HG03442 (cell line): ENCODE results near the gene RPS18.
A peak's percentile ranks its signal among the peaks of the same experiment; 100 is the strongest.
"Not testable (repeated sequence)": the region's sequence is repeated elsewhere in the genome, so short reads cannot be mapped to it uniquely, and the experiment has no call there.

ENCODE experiments used
- ATAC-seq: cut with Tn5 transposase; IDR thresholded peaks from one replicate; pipeline ENCODE4 v1.9.1; 2021; ENCODE audit warnings: mild to moderate bottlenecking, moderate library complexity; ENCODE audit not compliant: unreplicated experiment

The RPS18 gene

GRCh38 chr6:33271468-33272274 is at the start of gene RPS18, which contains the start of gene VPS52:
TSS of gene RPS18 (plus strand) at chr6:33272075. CDS start at chr6:33272120, 45 bp downstream.
TSS of gene VPS52 (minus strand) at chr6:33271876. CDS start at chr6:33271675, 201 bp downstream.
- ATAC-seq = peak; percentile 77

GRCh38 chr6:33226503-33227120 is 45.3 kb upstream of the RPS18 start:
- not testable (repeated sequence) for ATAC-seq

DNA sequence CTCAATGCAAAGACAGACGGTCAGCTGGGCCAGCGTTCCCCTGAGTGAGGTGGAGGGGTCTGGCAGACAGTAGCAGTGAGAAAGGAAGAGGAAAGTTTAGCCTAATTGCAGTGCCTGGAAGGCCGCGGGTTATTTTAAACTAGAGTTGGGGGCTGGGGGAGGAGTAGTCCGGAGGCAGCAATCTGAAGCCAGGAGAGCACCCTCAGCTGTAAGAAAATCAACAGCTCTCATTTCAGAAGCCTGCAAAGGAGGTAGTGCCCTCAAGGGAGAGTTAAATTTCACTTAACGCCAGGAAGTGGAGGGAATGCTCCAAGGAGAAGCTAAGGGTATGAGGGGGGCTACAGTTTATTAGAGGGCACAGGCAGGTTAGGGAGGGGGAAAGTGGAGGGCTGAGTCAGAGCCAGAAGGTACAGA is 36.6 kb upstream of the RPS18 start:
- ATAC-seq = no peak

- ATAC-seq = no peak
Observed at GRCh38 chr6:33236328-33236727, 35.5 kb upstream of the RPS18 start.

GRCh38 chr6:33236852-33237251 is 35.0 kb upstream of the RPS18 start:
- ATAC-seq = no peak

DNA sequence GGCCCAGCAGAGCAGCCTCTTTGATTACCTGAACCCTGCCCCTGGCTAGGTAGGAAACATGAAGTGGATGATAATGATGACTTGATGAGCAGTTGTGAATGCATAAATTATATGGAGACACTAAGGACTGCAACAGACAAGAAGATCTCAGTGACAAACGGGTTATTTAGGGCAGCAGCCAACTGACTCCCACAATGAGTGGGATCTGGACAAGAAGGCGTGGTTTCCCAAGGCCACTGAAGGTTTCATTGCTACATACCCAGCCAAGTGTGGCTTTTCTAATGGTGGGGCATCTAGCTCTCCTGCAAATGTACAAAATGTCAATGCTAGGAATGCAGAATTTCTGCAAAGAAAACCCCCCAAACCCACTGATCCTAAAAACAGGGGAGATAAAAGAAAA is 34.1 kb upstream of the RPS18 start:
- ATAC-seq = no peak

- no peak for ATAC-seq
Observed at GRCh38 chr6:33241968-33242367, 29.9 kb upstream of the RPS18 start.

DNA sequence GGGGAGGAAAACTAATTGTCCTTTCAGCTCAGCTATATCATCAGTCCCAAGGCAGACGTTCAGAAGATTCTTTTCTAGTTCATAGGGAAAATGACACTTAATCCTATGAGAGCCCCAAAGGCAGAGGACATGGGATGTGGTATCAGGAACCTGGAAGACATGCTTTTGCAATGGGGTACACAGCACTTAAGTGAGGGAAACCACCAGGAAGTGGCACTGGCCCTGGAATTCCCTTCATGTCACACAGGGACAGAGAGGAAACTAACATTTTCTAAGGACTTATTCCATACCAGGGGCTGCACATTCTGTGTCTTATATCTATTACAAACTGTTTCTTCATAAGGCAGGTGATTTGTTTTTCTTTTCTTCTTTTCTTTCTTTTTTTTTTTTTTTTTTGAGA is 28.4 kb upstream of the RPS18 start:
- no peak for ATAC-seq

- ATAC-seq = peak; percentile 32
Observed at GRCh38 chr6:33247977-33248642, 23.8 kb upstream of the RPS18 start.

GRCh38 chr6:33248643-33248931 is 23.3 kb upstream of the RPS18 start:
- no peak for ATAC-seq

DNA sequence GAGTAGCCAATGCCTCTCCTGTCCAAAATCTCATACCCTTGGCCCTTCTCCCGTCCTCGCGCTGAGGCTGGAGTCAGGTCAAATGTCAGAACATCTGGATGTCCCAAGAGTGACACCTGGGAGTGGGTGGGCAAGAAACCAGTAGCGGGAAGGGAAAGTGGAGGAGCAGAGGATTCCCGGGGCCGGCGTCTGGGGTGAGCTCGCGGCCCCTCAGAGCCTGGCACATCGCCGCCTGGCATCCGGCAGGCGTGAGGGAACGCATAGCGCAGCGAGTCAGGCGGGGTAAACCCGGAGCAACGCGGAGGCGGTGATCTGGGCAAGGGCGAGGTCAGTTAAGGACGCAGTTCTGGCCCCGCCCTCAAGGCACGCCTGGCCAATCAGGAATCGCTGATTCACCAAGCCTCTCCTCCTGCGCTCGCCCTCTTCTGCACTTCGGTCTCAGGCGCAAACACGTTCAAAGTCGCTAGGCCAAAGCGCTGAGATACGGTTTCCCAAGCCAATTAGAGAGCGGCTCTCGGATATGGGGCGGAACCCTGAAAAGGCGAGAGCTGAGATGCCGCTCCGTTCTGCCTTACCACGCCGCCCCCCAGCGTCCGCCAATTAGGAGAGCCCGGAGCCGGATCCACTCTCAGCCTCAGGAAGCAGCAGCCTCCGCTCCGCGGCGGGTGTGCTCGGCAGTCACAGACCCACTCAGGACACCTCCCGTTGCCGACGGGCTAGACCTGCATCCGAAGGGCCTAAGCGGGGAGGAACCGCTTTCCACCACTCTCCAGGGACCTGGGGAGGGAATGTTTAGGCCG is 22.7 kb upstream of the RPS18 start:
- peak; percentile 91 for ATAC-seq

GRCh38 chr6:33249732-33250630 is 21.9 kb upstream of the RPS18 start:
- ATAC-seq = no peak

DNA sequence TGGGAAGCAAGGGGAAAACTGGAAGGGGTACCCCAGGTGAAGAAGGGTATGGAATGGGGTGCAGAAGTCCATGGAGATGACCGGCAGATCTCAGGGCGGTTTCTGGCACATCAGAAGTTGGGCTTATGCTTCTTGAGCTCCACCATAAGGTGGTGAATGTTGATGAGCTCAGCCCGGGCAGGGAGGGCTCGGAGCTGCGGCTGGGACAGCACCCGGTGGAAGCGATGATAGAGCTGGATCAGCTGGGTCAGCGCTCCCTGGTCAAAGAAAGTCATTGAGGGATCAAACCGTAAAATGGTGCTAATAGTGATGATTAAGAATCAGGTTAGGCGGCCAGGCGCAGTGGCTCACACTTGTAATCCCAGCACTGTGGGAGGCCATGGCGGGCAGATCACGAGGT is 21.1 kb upstream of the RPS18 start:
- no peak for ATAC-seq

DNA sequence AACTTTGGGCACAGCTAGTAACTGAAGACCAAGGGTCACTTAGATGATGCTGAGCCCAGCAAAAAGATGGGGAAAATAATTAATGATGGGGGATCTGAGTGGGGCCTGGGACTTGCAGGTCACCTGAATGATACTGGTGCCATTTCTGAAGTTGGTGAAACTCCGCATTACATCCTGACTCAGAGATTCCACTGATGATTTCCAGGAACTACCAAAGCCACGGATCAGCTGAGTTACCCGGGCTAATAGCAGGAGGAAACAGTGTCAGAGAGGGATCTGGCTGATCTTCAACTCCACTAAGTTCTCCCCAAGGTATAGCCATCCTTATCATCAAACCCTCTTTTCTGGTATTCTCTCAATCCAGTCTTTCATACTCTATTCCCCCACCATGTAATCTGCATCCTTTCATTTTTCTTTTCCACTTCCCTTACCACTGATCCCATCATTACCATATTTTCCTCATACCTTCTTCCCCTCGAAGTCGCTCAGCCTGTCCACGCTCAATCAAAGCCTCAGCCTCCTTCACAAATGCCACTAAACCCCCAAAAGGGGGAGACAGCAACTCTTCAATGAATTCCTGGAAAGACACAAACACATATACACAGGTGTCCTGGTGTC is 20.4 kb upstream of the RPS18 start:
- ATAC-seq = no peak

- no peak for ATAC-seq
Observed at GRCh38 chr6:33252759-33253158, 19.1 kb upstream of the RPS18 start.

DNA sequence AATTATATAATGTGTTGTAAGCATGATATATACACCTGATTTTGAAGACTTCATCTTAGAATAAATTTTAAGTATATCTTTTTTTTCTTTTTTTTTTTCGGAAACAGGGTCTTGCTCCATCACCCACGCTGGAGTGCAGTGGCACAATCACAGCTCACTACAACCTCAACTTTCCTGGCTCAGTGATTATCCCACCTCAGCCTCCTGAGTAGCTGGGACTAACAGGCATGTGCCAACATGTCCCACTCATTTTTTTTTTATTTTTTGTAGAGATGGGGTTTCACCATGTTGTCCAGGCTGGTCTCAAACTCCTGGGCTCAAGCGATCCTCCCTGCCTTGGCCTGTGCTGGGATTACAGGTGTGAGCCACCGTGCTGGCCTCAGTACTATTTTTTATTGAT is 17.3 kb upstream of the RPS18 start:
- ATAC-seq = no peak

DNA sequence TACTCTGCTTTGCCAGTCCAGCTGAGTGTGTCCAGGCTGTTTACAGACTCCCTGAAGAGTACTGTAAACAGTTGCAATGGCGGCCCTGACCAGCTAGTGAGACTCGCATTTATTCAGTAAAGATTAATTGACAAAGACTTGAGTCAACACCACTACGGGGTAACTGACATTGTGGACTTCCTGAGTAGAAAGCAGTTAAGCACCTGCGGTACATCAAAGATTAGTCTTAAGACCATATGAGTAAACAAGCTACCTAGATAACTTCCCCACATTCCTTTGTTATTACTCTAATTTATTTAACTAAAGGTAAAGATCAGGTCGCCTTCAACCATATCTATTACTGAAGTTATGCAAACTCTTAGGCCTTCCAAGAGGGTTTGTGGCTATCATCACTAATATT is 12.8 kb upstream of the RPS18 start:
- ATAC-seq = no peak

GRCh38 chr6:33262490-33262889 is 9.4 kb upstream of the RPS18 start:
- ATAC-seq = not testable (repeated sequence)

DNA sequence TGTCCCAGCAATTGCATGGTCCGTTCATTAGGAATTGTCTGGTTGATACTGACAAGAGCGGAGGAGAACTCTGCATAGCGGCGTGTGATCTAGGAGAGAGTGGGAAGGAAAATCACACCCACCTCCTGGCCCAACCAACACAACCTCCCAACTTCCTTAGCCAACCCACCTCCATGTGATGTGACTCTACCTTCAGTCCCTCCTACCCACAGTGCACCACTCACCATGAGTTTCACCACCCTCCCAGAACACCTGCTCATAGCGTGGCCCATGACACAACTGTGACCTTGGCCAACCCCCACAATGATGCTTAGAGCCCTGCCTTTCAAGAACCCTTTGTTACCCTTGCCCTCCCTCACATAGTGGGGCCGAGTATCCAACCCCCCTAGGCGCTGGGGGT is 7.9 kb upstream of the RPS18 start:
- no peak for ATAC-seq

DNA sequence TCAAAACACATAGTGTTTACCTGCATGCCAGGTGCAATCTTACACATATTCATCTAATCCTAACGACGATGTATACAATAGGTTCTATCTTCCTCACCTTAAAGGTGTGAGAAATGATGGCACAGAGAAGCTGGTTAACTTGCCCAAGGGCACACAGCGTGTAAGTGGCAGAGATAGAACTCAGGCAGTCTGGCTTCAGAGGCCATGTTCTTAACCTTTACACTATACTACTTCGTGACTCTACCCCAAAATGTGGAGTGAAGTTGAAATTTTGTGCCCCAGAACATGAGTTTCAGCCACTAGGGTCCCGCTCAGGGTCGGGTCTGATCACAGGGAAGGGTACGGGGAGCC is 783 bp upstream of the RPS18 start:
- ATAC-seq = no peak
